GM18519 (cell line): ENCODE results near the gene COPB1.

ENCODE experiments used
- ATAC-seq: cut with Tn5 transposase; IDR thresholded peaks from one replicate; pipeline ENCODE4 v1.9.1; 2021; ENCODE audit warnings: mild to moderate bottlenecking, moderate library complexity; ENCODE audit not compliant: unreplicated experiment, low FRiP score

COPB1 gene

DNA sequence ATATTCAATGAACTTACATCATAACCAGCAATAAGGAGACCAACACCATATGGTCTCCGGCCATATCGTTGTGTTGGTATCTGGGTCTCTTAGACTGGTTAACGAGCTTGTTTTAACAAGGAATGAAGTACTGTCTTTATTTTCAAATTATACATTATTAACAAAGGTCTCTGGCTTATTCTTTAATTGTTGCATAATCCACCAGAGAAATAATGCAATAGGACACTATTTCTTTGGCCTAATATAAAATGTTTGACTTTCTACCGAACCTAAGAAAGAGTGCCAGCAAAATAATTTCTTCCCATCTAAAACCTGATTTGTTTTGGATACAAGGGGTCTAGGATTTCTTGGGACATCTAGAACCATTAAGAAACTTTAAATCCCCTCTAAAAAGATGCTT is 14.2 kb upstream of the COPB1 start:
- no peak for ATAC-seq

- no peak for ATAC-seq
Observed at GRCh38 chr11:14506532-14506931, 6.9 kb upstream of the COPB1 start.

GRCh38 chr11:14503023-14503422 is 3.4 kb upstream of the COPB1 start:
- no peak for ATAC-seq

DNA sequence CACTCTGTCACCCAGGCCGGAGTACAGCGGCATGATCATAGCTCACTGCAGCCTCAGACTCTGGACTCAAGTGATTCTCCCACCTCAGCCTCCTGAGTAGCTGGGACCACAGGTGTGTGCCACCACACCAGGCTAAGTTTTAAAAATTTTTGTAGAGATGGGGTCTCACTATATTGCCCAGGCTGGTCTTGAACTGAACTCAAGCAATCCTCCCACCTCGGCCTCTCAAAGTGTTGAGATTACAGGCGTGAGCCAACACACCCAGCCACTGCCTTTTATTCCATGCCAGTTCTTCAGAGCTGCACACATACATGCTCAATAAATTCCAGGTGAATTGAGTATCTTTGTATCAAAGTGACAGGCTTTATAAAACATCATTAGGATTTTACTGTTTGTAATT is 2.4 kb upstream of the COPB1 start:
- ATAC-seq = no peak

- peak; percentile 42 for ATAC-seq
Observed at GRCh38 chr11:14500181-14500651, 605 bp upstream of the COPB1 start.

DNA sequence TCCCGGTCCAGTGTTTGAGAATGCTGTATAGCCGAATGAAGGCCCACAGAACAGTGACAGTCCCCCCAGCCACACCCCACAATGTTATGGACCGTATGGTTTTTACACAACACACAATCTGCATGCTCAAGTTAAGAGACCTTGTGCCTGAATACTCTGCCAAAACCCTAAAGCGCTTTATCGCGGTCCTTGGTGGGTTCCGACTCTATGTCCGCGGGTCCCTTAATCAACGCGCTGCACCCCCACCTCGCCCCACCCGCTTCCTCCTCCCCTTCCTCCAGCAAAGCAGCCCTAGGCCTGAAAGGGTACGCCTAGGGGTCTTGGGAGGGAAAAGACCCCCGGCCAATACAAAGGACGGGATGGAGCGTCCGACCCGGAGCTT is 442 bp downstream of the COPB1 start:
- no peak for ATAC-seq

DNA sequence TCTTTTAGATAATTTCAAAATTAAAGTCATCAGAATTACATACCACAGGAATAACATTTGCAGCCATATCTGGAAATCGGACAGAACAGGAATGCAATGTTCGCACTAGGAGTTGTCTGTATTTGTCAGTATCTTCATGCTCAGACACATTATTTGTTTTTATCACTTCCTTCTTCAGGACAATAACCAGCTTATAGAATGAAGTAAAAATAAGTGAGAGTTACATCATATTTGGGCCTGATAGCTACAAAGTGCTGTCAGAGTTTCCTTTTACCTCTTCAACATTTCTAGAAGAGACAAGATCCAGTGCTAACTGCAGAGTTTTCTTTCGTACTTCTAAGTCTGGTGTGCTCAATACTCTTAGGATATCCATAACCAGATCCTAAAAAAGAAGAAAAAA is 18.9 kb downstream of the COPB1 start:
- no peak for ATAC-seq

DNA sequence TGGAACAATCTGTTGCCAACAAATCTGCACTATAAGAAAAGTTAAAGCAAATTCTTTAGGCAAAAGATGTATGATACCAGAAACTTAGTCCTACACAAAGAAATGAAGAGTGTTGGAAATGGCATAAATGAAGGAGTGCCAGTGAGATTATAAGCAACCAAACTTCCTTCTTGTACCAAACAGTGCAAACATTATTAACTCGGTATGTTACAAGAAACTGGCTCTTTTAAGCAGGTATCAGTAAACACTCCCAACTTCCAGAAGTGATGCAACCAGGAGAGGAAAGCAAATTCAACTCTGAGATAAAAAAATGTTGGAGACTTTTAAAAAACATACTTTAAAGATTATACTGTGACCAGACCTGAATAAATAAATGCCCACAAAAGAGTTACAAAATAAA is 28.5 kb downstream of the COPB1 start:
- no peak for ATAC-seq

GRCh38 chr11:14463623-14464022 is 36.0 kb downstream of the COPB1 start:
- ATAC-seq = no peak

DNA sequence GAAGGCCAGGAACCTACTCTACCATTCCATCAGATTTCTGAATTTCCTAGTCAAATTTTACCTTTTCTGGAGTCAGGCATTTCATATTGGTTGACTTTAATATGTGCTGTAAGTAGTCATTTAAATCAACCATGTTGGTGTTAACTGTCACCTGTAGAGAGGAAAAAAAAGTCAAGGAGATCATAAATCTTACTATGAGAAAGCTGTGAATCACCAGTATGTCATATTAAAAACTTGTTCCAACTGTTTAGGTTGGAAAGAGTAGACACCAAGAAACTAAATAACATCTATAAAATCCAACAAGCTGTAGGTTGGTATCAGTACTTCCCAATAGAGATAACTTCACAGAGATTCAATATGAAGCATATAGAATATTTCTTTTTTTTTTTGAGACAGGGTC is 39.5 kb downstream of the COPB1 start:
- ATAC-seq = no peak

DNA sequence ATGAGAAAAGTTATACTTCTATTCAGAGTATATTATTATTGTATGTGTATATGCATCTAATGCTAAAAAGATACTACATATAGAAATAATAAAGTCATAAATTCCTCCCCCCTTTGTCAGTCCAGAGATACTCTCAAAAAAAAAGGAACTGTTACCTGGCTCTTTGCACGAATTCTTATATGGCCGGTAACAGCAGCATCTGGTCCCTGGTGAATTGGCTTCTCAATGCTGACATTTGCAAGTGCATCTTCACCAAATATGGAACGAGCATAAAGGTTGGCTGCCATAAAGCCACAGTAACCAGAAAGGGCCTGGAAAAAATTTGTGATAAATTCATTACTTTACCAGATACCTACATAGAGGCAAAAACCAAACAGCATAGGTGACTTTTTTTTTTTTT is 41.2 kb downstream of the COPB1 start:
- no peak for ATAC-seq

- ATAC-seq = no peak
Observed at GRCh38 chr11:14455648-14456430, 43.8 kb downstream of the COPB1 start.

- ATAC-seq = no peak
Observed at GRCh38 chr11:14454861-14455632, 44.6 kb downstream of the COPB1 start.

GRCh38 chr11:14451825-14452224 is 47.8 kb downstream of the COPB1 start:
- ATAC-seq = peak; percentile 43

DNA sequence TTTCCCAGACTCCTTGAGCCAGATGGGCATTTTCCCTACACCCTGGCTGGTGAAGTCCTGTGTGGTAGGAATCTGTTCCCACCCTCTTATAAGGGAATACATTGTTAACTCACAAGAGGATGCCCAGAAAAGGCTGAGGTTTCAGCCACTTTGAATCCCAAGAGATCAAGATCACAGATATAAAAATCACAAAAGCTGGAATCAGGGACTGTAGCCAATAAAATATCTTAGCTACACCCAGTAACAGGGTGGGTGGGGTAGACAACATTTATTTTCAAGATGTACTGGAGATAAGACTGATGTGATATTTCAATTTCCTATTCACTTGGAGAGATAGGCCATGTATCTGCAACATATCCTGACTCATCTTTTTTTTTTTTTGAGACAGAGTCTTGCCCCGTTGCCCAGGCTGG is 50.3 kb downstream of the COPB1 start:
- ATAC-seq = no peak

DNA sequence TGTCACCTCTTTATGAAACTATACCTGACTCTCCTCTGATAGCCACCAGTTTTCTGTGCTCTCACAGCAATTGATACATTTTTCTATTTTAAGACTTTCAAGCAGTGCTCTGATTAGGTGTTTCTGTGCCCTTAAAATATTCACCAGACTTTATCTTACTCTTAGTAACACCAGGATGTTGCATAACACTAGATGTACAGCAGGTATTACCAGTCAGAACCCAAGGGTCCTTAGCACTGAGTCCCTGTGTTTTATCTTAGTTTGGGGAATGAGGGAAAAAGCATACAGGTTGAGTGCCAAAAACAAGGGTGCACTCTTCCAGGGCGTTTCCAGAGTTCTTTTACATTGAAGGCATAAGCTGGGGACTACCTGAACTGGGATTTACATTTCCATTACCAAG is 51.4 kb downstream of the COPB1 start:
- ATAC-seq = no peak

DNA sequence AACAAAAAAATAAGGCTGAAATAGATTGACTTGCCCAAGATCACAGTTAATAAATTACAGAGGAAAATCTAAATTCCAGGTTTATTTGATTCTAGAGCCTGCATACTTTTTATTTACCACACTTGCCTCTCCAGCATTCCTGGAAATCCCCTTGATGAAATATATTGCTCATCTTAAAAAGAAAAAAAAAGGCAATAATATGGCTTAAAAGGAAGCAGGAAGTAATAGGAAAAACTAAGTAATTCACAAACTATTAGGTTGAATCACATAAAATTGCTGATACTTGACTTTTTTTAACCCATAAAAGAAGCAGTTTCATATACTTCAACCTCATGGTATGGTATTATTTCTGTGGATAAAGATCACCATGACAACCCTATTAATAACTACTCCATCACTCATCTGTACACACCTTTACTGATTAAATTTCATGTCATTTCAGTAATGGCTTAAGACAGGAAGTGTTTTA is 52.9 kb downstream of the COPB1 start:
- no peak for ATAC-seq

GRCh38 chr11:14445542-14446530 is 53.8 kb downstream of the COPB1 start:
- ATAC-seq = no peak

- ATAC-seq = no peak
Observed at GRCh38 chr11:14444441-14445189, 55.0 kb downstream of the COPB1 start.

DNA sequence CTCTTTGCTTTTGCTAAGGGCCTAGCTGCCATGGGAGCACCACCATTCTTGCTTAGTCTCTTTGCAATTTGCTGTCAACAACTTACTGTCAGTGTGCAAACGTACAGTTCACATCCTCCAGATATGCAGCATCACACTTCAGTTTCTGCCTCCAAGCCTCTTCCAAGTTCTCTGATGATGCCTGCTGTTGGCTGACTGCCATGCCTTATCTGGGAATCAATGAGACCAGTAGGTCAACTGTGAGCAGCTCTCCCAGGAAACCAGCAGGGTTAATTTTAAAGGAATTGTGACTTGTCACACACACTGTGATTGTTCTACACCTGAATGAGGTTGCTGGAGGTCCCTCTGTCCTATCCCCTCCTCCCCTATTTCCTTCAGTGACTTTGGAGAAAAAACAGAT is 56.0 kb downstream of the COPB1 start:
- ATAC-seq = no peak
